ENCODE measurements around the gene MED9. TPM values are rescaled to one million over a fixed set of nuclear protein-coding genes. Genes with fewer than 3 reads are reported as not detected.
A peak's percentile ranks its signal among the peaks of the same experiment; 100 is the strongest.

MED9 gene
- total RNA-seq, 1 donor from 2014 or later: 12.3 TPM

DNA sequence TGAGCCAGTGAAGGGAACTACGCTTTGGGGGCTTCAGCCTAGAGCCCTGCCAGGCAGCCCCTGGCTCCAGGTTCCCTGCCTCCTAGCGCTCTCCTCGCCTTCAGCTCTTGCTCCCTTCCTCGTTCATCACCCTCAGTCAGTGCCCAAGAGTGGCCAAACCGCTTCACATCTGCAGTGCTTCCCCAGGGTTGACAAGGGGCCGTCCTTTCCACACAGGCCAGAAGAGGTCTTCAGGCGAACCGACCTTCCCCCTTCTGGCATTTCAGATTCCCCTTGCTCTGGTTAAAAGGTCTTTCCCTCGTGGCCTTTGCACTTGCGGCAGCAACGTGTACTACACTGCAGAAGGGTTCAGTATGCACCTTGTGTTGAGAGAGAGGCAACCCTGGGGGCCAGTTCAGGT lies 15.3 kb downstream of the MED9 start:
- DNase-seq: no peak

DNA sequence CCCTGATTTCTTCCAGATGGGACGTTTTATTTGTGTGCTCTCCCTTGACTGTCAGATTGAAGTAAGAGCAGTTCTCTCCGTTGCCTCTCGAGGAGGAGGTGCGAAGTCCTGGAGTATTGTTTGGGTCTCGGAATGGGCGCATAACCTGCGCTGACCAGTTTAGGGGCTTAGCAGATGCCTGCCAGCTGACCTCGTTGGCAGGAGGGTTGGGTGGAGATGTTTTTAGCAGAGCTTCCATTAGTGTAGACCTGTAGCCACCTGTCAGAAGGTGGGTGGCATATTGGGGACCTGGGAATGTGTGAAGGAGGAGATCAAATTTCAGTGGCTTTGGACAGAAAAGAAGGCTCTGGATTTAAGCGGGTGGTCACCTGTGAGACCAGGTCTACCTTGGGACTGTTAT lies 15.8 kb downstream of the MED9 start:
- no peak for DNase-seq

DNA sequence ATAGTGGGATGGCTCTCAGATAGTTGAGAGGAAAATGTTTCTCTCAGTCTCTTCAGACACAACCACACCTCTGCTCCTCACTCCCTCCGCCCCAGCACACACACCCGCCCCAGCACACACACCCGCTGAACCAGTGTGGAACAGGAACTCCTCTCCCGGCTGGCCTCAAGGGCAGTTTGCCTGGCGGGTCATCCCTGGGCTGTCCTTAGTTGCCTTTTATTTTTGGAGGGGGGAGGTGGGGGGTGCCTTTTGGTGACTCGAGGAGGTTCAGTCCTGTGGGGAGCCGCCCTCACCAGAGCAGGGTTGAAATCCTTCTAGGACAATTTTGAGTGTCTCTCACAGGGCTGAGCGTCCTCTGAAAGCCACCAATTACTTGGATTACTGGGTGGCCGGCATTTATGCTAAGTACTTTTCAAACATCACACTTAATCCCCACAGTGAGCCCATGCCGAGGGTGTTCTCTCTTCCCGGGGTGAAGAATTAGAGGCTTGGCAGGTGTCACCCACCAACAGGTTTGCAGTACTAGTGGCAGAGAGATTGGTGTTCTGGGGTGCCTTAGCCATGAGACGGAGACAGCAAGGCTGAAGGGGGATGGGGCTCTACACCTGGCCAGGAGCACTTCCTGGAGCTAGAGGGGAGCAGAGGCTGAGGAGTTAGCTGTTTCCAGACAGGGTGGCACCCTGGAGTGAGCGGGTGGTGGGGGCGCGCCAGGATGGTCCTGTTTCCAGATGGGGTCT lies 16.6 kb downstream of the MED9 start:
- DNase-seq: no peak

DNA sequence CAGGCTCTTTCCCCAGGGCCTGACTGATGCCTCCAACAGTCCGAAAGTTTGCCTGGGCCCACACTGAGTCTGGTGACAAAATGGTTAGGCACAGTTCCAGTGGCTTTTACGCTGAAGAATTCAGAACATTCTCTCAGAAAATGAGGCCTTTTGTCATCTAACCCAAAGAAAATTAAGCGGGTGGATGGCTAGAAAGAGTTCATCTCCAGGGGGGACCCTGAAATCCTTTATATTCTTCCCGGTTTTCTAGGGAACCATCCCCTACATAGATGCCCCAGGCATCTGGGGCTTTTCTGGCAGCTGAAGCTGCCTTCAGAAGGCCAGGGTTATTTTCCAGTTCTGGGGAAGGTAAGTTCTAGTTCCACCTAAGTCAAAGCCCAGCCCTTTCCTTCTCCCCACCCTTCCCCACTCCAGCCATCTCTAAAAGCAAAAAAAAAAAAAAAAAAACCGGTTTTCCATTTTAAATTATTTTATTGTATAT lies 17.2 kb downstream of the MED9 start:
- DNase-seq: no peak

DNA sequence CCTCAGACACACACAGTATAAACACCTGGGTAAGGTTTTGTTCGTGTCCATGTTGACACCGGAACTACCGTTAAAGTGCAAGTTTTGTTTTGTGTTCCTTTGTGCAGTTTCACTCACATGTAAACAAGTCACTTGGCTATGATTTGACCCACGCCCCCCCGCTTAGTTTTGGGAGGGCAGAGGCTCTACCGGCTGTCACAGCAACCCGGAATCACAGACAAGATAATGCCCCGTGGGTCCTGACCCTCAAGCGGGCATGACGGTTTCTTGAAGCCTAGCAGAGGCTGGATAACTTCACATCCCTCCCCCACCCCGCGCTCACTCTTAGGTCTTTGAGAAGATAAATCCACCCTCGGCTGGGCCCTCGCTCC lies 17.7 kb downstream of the MED9 start:
- no peak for DNase-seq

DNA sequence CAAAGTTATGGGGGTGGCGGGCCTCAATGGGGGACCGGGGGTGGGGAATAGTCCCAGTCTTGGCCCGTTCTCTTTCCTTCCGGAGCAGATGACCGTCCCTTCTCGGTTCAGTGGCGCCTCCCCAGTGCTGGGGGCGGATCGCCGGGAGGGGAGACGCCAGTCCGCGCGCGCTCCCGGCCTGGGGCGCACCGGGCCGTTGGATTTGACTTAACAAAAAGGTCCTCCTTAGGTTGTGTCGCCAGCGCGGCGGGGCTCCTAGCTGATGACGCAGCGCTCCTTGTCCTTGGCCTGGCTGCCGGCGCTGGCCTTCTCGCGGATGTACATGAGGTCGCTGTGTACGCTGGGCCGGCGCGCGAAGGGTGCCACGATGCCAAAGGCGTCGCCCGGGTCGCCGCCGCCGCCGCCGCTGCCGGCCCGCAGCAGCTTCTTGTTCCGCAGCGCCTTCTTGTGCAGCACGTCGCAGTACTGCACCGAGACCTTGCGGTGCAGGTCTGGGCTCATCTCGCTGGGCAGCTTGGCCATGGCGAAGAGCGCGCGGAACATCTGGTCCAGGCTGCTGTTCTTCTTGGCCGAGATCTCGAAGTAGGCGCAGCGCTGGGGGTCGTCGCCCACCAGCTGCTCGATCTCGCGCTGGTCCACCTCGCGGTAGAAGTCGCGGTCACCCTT lies 18.2 kb downstream of the MED9 start:
- peak; percentile 57 for DNase-seq

DNA sequence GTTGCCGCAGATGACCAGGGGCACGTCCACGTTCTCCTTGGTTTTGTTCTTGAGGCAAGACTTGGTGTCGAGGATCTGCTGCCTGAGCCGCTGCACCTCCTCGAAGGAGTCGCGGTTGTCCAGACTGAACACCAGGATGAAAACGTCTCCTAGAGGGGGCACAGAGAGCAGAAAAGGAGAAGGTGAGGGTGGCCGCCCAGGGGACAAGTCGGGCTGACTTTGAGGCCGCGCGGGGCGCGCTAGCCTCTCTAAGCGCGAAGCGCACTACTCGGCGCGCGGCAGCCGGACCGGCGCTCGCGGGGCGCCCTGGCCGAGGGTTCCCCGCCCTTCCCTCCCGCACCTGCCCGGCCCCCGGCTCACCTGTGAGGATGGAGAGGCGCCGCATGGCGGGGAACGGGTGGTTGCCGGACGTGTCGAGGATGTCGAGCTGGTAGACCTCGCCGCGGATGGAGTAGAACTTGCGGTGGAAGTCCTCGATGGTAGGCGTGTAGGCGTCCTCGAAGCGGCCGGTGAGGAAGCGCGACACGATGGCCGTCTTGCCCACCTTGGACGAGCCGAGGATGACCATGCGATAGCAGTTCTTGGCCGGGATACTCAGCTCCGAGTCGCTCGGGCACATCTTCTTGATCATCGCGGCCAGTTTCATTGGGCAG lies 18.9 kb downstream of the MED9 start:
- peak; percentile 49 for DNase-seq

DNA sequence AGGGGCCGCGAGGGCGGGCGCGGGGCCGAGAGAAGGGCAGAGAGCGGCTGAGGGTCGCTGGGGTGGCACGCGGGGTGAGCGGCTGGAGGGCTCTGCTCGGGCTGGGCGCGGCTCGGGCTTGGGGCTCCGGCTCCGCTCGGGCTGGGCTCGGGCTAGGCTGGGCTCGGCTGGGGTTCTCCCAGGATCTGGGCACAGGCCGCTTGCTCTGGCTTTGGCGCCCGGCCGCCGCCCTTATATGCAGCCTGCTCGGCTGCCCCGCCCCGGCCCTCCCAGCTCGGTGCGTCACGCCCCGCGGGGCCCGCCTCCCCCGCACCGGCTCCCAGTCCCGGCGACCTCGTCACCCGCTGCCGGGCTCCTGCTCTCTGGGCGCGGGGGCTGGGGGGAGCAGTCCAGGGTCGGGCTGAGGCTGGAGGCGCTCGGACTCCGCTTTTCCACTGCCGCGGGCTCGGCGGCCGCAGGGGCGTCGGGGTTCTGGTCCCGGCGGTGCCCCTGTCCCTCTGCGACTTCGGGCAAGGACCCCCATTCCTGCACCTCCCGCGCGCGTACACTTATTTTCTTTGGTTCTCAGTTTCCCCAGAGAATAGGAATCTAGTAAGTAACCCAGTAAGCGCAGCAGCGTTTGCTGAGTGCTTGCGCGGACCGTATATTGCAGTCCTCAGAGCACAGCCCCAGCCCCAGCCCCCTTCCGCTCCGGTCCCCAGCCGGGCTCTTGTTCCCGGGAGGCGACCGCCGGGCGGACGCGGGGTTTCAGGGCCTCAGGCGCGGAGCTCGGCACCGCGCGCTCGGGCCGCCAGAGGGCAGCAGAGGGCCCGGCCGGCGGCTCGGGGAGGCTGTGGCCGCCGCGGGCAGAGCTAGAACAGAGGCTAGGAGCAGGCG lies 19.6 kb downstream of the MED9 start, which contains the start of gene RASD1:
TSS of gene RASD1 (minus strand) at position 207 of the 876 bp plus-strand sequence. CDS start 214 bp downstream, outside the sequence.
- peak; percentile 90 for DNase-seq

DNA sequence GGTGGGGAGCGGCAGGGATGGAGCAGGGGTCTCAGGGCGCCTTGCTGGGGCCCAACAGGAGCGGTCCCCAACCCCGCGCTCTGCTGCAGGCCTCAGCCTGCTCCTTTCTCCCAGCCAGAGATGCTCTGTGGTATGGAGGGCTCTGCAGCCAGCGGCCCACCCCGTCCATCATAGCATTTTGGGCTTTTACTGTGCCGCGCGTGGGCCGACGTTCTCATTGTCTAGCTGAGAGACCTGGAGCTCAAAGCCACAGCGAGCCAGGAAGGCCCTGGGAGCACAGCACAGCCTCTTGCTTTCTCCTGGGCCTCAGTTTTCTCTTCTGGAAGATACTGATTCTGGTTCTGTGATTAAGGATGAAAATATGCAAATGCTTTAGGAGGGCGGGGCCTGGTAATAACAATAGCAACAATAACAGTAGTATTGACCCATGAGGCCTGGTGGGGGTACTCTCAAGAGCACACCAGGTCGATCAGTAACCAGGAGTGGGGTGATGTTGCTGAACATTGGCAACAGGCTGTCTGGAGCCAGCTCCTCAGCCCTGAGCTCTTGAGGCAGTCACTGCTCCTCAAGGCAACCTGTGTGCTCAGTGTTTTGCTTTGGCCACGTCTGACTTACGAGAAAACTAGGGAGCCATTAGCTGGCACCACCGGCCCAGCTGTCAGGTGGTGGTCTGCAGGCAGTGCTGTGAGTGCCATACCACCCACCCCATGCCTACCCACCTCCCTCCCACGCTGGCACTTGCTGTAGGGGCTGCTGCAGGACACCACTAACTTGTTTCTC lies 20.5 kb downstream of the MED9 start:
- DNase-seq: no peak

DNA sequence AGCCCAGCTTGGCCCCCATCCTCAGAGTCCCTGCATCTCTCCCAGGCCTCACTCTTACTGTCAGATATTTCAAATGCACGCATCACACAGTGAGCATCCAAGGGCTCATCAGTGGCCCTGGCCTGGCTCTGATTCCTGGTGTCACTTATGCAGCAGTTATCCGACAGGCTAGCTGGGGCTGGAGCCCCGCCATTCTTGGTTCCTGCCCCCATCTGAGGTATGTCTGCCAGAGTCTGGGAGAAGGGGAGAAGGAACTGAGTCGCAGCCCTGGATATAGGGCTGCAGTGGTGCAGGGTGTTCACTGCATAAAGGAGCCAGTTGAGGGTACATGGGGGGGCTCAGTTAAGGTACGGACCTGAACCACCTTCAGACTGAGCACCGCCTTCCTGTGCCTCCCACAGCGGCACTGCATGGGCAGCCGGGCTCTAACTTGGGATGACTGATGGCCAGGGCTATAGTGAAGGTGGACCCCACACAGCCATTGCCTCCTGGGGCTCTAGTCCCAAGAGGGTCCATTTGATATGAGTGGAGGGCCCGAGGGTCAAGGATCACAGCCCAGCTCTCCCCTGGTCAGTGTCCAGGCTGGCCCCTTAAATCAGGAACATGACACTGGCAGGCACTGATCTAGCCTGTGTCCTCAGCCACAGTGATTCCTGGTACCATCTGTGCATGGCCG lies 21.2 kb downstream of the MED9 start:
- no peak for DNase-seq

DNA sequence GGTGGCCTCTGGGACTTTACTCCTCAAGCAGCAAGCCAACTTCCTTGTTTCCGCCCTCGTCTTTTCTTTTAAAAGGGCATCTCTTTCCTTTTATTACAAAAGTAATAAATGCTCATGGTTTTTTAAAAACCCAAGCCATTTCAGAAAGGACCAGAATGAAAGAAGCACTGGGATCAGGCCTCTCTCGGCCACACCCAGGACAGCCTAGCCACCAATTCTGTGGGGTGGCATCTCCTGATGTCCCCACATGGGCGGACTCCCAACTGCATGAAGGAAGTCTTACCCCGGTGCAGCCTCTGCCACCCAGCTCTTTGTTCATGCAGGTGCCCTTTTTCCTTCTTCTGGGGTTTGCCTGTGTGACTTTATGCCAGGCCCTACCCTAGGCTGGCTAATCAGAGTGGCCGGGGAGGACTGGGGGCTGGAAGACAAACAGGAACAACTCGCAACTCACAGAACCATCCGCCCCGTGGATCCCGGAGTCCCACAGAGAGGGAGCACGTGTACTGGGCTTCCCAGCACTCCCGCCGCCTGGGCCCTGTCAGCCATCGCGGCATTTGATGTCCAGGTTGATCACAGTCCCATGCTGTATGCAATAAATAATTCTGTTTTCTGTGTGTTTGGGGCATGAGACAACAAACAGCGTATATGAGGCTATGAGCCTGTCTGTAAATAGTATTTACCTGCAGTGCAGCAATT lies 22.0 kb downstream of the MED9 start:
- no peak for DNase-seq

DNA sequence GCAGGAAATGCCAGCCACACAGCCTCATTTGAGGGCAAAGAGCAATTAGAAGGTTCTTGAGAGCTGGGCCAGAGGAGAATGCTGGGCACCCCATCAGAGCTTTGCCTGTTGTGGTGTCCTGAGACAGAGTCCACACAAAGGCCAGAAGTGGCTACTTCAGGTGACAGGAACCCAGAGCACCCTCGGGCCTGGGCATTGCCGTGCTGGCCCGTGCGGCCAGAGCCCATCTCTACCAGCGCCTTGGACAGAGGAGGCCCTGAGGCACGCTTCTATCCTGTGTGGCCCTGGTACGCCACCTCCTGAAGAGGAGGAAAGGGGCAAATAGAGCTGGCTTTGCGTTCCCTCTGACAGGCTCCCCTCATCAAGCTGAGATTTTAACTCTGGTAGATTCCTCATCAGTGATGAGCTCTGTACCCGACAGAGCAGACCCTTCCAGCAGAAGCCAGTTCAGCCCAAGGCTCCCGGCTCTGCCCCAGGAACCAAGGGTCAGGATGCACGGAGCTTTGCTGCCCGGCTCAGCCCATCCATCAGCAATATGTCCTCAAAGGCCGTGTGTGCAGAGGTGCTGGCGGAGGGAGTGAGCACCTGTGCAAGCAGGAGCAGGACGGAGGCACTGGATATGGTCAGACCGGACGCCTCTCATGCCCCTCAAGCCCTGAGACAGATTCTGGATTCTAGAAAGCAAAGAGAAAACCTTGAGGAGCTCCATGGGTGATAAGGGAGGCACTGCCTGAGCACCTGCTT lies 22.8 kb downstream of the MED9 start:
- no peak for DNase-seq

DNA sequence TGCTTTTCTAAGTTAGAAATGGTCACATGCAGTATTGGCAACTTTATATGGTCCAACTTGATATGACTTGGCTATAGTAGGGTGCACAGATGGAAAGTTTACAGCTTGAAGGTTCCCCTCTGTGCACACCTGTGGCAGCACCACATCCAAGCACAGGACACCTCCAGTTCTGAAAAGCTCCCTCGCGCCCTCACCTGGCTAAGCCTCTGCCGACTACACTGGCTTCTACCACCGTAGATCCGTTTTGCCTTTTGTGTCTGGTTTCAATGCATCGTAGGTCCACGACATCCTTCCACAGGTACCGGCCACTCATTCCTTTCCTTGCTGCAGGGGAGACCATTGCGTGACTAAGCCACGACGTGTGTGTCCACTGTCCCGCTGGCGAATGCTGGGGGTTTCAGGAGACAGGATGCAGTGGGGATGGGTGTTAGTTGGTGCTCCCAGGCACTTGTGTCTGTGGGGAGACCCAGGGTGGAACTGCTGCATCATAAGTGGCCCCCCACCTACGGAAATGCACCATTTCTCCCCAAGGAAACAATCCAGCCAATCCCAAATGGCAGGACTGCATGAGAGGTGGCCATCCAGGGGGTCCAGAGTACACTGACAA lies 24.3 kb downstream of the MED9 start:
- DNase-seq: no peak

DNA sequence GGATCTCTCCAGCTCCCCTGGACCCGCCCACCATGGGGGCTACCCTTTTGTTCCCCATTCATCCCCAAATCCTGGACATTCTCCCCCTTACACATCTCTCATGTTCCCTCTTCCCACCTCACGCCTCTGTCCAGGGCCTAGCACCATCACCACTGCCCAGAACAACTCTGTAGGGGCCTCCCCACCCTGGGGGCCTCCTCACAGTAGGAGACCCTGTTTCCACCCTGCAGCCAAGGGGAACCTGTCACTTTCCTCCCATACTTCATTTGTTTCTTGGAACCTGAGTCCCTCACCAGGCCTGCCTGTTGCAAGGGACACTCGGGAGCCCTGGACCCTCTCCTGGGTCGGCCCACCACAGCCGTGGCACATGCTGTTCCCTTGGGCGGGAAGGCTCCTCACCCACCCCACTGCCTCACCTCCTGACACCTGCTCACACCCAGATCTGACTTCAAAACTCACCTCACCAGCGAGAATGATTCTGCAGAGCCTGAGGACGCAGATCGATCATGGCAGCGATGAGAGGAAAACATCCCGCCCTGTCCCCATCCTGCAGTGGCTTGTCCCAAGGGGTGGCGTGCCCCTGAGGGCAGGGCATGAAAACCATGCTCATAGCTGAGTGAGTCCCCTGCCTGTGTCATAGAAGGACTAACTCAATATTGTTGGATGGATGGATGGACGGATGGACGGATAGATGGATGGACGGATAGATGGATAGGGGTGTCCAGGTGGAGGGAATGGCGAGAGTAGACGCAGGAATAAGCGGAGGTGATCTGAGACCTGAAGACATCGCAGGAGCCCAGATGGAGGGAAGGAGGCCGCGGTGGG lies 26.2 kb downstream of the MED9 start:
- no peak for DNase-seq

DNA sequence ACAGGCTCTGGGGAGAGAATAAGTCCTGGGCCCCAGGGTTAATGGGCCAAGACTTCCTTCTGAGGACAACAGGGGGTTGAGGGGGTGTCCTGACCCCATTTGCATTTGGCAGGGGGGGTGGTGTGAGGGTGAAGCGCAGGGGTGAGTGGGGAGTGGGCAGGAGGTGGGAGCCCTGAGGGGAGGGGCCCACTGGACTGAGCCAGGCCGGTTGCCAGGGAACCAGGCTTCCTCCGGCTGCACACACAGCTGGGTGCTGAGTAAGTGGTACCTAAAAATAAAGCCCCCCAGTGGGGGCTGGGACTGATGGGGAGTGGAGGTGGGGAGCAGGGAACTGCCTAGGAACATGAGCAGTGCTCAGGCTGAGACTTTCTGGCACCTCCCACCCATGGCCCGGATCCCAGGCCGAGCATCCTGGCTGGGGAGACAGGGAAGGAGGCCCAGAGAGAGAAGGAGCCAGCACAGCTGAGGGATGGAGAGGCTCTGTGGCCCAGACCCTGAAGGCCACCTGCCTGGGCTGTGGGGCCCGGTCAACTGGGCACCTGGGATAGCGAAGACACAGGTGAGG lies 26.8 kb downstream of the MED9 start:
- DNase-seq: no peak

DNA sequence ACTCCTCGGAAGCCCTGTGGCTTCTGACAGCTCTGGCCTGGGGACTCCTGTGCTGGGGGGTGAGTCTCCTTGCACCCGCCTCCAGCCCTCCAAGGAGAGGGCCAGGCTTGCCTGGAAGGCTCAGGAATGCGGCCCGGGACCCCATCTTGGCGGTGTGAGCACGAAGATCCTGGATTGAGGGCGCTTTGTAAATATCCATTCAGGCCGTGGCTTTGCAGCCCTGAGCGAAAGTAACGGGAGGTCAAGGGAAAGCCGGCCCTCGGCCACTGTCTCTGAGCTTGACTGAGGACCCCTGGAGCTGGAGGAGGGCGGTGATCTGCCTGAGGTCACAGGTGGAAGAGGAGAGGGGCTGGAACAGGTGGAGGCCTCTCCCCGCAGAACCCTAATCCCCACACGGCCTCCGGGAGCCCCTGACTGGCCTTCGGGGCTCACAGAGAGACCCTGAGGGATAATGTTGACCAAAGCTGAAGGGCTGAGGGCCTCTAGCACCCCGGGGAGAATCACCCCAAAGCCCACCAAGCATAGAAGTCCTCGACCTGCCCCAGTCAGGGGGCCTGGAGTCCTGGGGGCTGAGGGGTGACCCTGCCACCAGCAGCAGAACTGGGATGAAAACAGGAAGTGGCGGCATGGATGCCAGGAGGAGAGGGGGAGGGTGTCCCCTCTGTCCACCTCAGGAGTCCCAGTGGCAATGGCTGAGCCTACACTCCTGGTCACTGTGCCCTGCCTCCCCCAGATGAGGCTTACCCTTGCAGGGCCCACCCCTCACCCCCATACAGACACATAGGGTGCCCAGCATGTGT lies 27.7 kb downstream of the MED9 start:
- no peak for DNase-seq

DNA sequence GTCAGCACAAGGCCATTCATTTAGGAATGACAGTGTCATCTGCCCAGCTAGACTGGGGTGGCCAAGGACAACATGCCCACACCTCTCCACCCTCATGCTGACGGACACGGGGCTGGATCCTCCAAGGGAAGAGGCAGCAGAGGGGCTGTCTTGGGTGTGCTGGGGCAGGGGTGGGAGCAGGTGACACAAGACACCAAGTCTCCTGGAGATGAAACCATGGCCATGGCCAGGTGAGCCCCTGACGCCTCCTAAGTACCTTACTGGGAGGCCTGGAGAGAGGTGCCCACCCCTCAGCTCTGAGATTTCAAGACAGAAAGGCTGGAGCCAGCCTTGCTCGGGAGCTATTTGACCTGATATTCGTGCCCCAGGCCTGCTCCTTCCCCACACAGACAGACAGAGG lies 28.4 kb downstream of the MED9 start:
- no peak for DNase-seq

Data from dermis blood vessel endothelial cell (primary cell).